Mesodermal cell (in vitro differentiated cells): Measurements from ENCODE around the gene P2RX2.

ENCODE experiments used
- H3K27ac ChIP-seq: 2 replicates; pipeline ENCODE4 v1.7.0; 2013; ENCODE audit warnings: mild to moderate bottlenecking, low read depth, low read length, moderate library complexity; ENCODE audit not compliant: severe bottlenecking
- H3K36me3 ChIP-seq: 2 replicates; pipeline ENCODE4 v1.7.1; 2013; ENCODE audit warnings: mild to moderate bottlenecking, low read length, moderate library complexity; ENCODE audit not compliant: control insufficient read depth, insufficient read depth
- H3K4me1 ChIP-seq: one replicate; pipeline ENCODE4 v1.7.1; 2013; ENCODE audit warnings: mild to moderate bottlenecking, low read length; ENCODE audit not compliant: insufficient read depth, control insufficient read depth, poor library complexity, severe bottlenecking
- H3K4me3 ChIP-seq: 2 replicates; pipeline ENCODE4 v1.7.0; 2013; ENCODE audit warnings: low read length, control low read depth, mild to moderate bottlenecking; ENCODE audit not compliant: insufficient read depth, poor library complexity, severe bottlenecking; ENCODE audit errors: extremely low read depth
- H3K9me3 ChIP-seq: 2 replicates; pipeline ENCODE4 v1.7.1; 2013; ENCODE audit warnings: mild to moderate bottlenecking, low read length, moderate library complexity; ENCODE audit not compliant: control insufficient read depth
- WGBS, 2 experiments: methylation state at CpG; one replicate each; pipeline ENCODE4 v1.1.5; 2013; ENCODE audit warnings: missing lambda C conversion rate in 2 of 2; ENCODE audit not compliant: insufficient coverage in 2 of 2; 5-methylcytosine and 5-hydroxymethylcytosine counted together

Gene P2RX2

DNA sequence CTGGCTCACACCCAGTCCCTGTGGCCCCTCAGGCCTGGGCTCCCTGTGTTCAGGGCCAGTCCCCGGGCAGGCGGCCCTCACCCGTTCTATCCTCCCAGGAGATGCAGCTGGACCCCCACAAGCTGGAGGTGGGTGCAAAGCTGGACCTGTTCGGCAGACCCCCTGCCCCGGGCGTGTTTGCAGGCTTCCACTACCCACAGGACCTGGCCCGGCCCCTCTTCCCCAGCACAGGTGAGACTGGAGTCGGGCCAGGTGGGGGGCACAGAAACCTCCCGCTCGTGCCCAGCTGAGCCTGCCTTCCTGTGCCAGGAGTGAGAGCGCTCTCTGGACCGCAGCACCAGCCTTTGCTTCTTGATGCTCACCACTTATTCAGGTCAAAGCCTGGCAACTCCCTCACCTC lies 41.9 kb upstream of the P2RX2 start:
- Histone ChIP-seq H3K4me3 (no peak overlapping the region), H3K9me3 (no peaks in the 10 kb centered on the region), H3K27ac (no peak overlapping the region), H3K4me1 (peaks cover 3% of the 10 kb centered on the region), H3K36me3 (peaks cover 62% of the 10 kb centered on the region)
- WGBS, 2 experiments, result 91 to 96% methylated on average over 12 of the region's 12 CpGs

DNA sequence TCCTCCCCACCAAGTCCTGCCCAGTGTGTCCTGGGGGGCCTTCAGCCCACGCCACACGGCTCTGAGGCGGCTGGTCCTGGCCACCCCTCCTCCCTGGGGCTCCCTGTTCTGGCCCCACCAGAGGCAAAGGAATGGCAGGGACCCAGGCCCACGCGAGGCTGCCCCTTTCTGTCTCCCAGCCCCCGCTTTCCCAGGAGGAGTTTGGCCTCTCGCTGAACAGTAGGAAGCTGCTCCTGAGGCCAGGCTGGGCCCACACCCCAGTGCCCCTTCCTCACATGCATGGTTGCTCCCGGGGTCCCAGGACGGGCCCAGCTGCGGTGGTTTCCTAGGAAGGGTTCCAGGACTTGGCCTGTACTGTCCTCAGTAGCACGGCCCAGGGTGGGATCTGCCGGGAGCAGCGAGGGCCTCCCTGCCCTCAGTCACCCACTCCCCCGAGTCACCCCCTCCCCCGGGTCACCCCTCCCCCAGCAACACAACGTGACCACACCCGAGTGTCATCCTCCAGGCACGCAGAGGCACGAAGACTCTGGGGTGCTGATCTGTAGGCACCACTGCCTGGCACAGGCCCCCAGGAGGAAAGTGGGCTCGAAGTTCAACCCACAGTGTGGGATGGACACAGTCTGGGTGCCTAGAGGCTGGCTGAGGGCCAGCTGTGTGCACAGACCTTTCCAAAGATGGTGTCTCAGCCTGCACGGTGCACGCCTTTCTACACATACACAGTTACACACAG lies 41.2 kb upstream of the P2RX2 start:
- Histone ChIP-seq H3K4me3 (no peak overlapping the region), H3K27ac (no peak overlapping the region), H3K36me3 (peaks cover 59% of the 10 kb centered on the region), H3K4me1 (peaks cover 4% of the 10 kb centered on the region), H3K9me3 (no peaks in the 10 kb centered on the region)
- WGBS, 2 experiments, result 91 to 92% methylated on average over 7 to 14 of the region's 22 CpGs

GRCh38 chr12:132578118-132578517 lies 40.5 kb upstream of the P2RX2 start:
- no peak overlapping the region for H3K27ac ChIP-seq
- no peak overlapping the region for H3K4me3 ChIP-seq
- H3K9me3 ChIP-seq, result no peaks in the 10 kb centered on the region
- peaks cover 59% of the 10 kb centered on the region for H3K36me3 ChIP-seq
- WGBS, 2 experiments, result 91 to 99% methylated on average over 9 to 11 of the region's 11 CpGs
- H3K4me1 ChIP-seq, result peaks cover 4% of the 10 kb centered on the region

- H3K4me3 ChIP-seq, result no peak overlapping the region
- H3K27ac ChIP-seq, result no peak overlapping the region
- no peaks in the 10 kb centered on the region for H3K9me3 ChIP-seq
- H3K36me3 ChIP-seq, result peaks cover 54% of the 10 kb centered on the region
- WGBS, 2 experiments, result 95% methylated on average over 4 to 6 of the region's 11 CpGs
- H3K4me1 ChIP-seq, result peaks cover 4% of the 10 kb centered on the region
Observed at GRCh38 chr12:132578826-132579225, 39.8 kb upstream of the P2RX2 start.

GRCh38 chr12:132579744-132580143 lies 38.8 kb upstream of the P2RX2 start:
- peaks cover 45% of the 10 kb centered on the region for H3K36me3 ChIP-seq
- H3K4me3 ChIP-seq, result no peak overlapping the region
- 92 to 97% methylated on average over 7 to 9 of the region's 12 CpGs for WGBS, 2 experiments
- H3K27ac ChIP-seq, result no peak overlapping the region
- H3K4me1 ChIP-seq, result peaks cover 4% of the 10 kb centered on the region
- H3K9me3 ChIP-seq, result no peaks in the 10 kb centered on the region

DNA sequence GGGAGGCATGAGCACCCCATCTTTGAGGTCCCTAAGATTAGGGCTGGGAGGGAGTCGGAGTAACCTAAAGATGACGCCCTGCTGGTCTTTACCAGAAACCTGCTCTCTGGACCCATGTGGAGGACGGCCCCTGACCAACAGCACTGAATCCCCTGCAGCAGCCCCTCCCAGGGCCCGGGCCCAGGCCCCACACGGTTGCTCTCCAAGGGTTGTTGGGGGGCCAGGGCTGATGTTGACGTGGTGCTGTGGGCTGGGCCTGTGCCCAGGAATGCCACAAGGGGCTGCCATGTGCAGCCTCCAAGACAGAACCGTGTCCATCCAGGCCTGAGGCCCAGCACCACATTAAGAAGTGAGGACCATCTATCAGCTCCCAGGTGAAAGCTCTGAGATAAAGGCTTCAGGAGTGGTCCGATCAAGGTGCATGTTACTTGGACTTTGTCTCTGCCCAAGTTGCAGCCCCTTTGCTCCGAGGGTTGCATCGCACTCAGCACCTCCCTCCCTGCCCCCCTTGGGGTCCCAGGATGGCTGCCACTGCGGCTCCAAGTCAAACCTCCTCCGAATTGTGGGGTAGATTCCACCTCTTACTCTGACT lies 37.8 kb upstream of the P2RX2 start:
- Histone ChIP-seq H3K4me1 (peaks cover 4% of the 10 kb centered on the region), H3K27ac (no peak overlapping the region), H3K4me3 (no peak overlapping the region), H3K9me3 (no peaks in the 10 kb centered on the region), H3K36me3 (peaks cover 37% of the 10 kb centered on the region)
- 94 to 96% methylated on average over 8 to 10 of the region's 12 CpGs for WGBS, 2 experiments

- WGBS, 2 experiments, result 64 to 83% methylated on average over 11 to 13 of the region's 17 CpGs
- Histone ChIP-seq H3K4me1 (peaks cover 4% of the 10 kb centered on the region), H3K36me3 (peaks cover 33% of the 10 kb centered on the region), H3K27ac (no peak overlapping the region), H3K9me3 (no peaks in the 10 kb centered on the region), H3K4me3 (no peak overlapping the region)
Observed at GRCh38 chr12:132581348-132582057, 37.1 kb upstream of the P2RX2 start.

DNA sequence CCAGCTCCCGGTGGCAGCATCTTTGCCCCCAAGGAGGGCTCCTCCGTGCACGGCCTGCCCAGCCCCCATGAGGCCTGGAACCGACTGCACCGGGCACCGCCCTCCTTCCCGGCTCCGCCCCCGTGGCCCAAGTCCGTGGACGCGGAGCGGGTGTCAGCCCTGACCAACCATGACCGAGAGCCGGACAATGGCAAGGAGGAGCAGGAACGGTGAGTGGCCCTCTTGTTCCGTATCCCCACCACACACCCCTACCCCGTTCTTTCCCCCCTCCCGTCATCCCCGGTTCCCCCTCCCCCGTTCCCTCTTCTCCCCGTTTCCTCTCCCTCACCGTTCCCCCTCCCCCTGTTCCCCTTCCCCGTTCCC lies 36.5 kb upstream of the P2RX2 start:
- H3K4me1 ChIP-seq, result peaks cover 4% of the 10 kb centered on the region
- H3K36me3 ChIP-seq, result peaks cover 28% of the 10 kb centered on the region
- H3K9me3 ChIP-seq, result no peaks in the 10 kb centered on the region
- H3K4me3 ChIP-seq, result no peak overlapping the region
- WGBS, 2 experiments, result 10 to 13% methylated on average over 16 to 17 of the region's 24 CpGs
- H3K27ac ChIP-seq, result no peak overlapping the region

GRCh38 chr12:132582582-132583410 lies 35.8 kb upstream of the P2RX2 start:
- 4 to 6% methylated on average over 68 to 75 of the region's 89 CpGs for WGBS, 2 experiments
- no peak overlapping the region for H3K27ac ChIP-seq

GRCh38 chr12:132583411-132583710 lies 35.2 kb upstream of the P2RX2 start:
- Histone ChIP-seq H3K27ac (no peak overlapping the region), H3K36me3 (peaks cover 15% of the 10 kb centered on the region), H3K9me3 (no peaks in the 10 kb centered on the region), H3K4me1 (peaks cover 4% of the 10 kb centered on the region), H3K4me3 (no peak overlapping the region)
- 2 to 3% methylated on average over 31 to 38 of the region's 50 CpGs for WGBS, 2 experiments

More at GRCh38 chr12:132582582-132583410, 35.8 kb upstream of the P2RX2 start:
- Histone ChIP-seq H3K9me3 (no peaks in the 10 kb centered on the region), H3K4me3 (no peak overlapping the region), H3K4me1 (peaks cover 4% of the 10 kb centered on the region), H3K36me3 (peaks cover 20% of the 10 kb centered on the region)
